Activated naive CD4-positive, alpha-beta T cell treated with anti-CD3 and anti-CD28 coated beads for 36 hours (primary cell): ENCODE measurements around the gene STUB1. TPM values are rescaled to one million over a fixed set of nuclear protein-coding genes. Genes with fewer than 3 reads are reported as not detected.

Source experiments
- CTCF ChIA-PET: fragments of 350-600 bp; sonication (Branson Sonifier 250); formaldehyde crosslinking; loops from one replicate; lab custom pipeline; 2021; ENCODE audit warnings: antibody characterized with exemption; lab: Charles Lee
- DNase-seq: peaks from one replicate; pipeline ENCODE4 v3.0.0-alpha.2; 2020
- H3K27ac Mint-ChIP-seq: one replicate; pipeline ENCODE4 v1.8.0; 2021; ENCODE audit warnings: mild to moderate bottlenecking, mixed read lengths
- H3K27me3 Mint-ChIP-seq: one replicate; pipeline ENCODE4 v1.8.0; 2021; ENCODE audit warnings: low read depth, mixed read lengths
- H3K36me3 Mint-ChIP-seq: one replicate; pipeline ENCODE4 v1.8.0; 2021; ENCODE audit warnings: low read depth, mixed read lengths
- H3K4me1 Mint-ChIP-seq: one replicate; pipeline ENCODE4 v1.8.0; 2021; ENCODE audit warnings: low read depth, mixed read lengths
- H3K4me3 Mint-ChIP-seq: one replicate; pipeline ENCODE4 v1.8.0; 2021; ENCODE audit warnings: mild to moderate bottlenecking, moderate library complexity, mixed read lengths
- H3K9me3 Mint-ChIP-seq: one replicate; pipeline ENCODE4 v1.8.0; 2021; ENCODE audit warnings: mixed read lengths
- intact Hi-C: fragments of 100-400 bp; cut with micrococcal nuclease; formaldehyde crosslinking; loops from one replicate; pipeline ENCODE4 v1.15.1; 2023
- total RNA-seq, 2 experiments: library from RNA; stranded (reverse); gene quantifications; one replicate each; pipeline ENCODE4 v1.2.3, GENCODE V29; 2021

Gene STUB1
- total RNA-seq, 2 experiments from 2014 or later: 40.3 to 44.1 TPM

DNA sequence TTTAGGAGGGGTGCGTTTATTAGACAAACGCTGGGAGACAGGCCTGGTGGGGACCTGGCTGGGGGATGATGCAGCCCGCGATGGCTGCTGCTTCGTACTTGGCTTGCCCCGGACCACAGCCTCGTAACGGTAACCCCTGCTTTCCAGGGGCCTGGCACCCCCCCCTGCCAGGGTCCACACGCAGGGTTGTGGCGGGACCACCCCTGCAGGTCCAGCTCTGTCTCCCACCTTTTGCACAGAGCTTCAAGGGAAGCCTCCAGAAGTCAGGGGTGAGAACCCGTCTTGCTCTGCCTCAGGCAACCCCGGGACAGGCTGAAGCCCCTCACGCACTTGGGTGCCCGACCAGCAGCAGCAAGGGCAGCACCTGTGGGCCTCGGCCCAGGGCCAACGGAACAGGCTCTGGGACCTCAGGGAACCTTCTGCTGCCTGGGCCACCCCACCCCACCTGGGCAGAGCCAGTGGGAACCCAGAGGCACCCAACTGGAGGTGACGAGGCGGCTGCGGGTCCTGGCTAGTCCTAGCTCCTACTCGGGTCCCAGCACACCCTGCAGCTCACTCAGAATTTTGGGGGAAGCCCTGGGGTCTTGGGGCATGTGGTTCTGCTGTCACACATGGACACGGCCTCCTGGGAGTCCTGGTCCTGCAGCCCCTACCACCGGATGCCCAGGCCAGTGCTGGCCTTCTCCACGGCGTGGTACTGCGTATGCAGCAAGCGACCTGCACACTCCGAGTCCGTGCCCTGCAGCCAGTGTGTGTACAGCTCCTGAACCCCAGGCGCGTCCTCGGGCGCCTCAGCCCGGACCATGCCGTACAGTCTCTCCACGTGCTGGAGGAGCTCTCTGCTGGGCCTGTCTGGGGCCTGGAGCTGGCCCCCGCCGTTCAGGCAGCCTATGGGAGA, 49.8 kb downstream of the STUB1 start:
- Mint-ChIP-seq H3K27ac (no peak overlapping the region), H3K4me1 (peaks cover 2% of the 10 kb centered on the region), H3K27me3 (no peaks in the 10 kb centered on the region), H3K9me3 (no peaks in the 10 kb centered on the region), H3K36me3 (peaks cover 5% of the 10 kb centered on the region), H3K4me3 (no peak overlapping the region)
- CTCF ChIA-PET: interaction anchor here (0.7 to 2.2 kb wide), 2 partner anchors 10 to 18 kb away, joined by 3 to 8 read pairs; no protein-coding TSS in a partner anchor
- DNase-seq: no peak
- intact Hi-C loops: no loop called here

DNA sequence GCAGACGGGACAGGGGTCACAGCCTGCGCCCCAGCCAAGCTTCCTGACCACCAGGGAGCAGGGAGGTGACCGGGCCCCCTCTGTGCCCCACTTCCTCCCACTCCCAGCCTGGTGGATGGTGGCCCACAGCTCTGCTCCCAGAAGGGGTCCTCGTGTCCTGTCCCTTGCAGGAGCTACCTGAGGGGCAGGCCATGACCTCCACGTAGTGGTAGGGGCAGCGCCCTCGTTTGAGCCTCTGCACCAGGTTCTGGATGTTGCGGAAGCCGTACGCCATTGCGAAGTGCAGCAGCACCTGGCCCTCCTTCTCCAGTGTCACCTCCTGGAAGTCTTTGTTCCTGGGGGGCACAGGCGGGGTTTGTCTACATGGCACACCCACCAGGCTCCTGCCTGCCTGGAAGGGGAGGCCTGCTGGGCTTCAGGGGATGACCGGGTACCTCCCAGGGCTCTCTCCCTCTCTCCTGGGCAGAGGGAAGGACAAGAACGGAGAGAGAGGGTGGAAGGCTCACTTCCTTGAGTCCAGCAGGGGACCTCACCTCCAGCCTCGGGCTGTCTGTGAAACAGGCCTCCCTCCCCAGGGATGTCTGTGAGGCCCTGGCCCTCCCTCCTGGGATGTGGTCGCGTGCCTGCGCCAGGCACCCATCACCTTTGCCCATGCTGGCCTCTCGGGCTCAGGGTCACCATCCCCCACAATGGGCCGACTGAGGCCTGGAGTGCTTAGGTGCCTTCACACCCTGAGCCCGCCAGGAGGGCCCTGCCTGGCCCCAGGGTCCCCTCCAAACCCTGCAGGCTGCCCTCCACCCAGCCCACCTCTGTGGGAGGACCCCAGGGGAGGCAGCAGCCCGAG, 50.7 kb downstream of the STUB1 start:
- DNase-seq: no peak
- Mint-ChIP-seq H3K9me3 (no peaks in the 10 kb centered on the region), H3K27me3 (no peaks in the 10 kb centered on the region), H3K4me3 (no peak overlapping the region), H3K27ac (no peak overlapping the region), H3K36me3 (peaks cover 5% of the 10 kb centered on the region), H3K4me1 (peaks cover 8% of the 10 kb centered on the region)
- intact Hi-C loops: no loop called here
- CTCF ChIA-PET: interaction anchor here (2.2 kb wide), 1 partner anchor 19 kb away, joined by 8 read pairs; no protein-coding TSS in a partner anchor

- no peak for DNase-seq
- Mint-ChIP-seq H3K4me1 (peaks cover 10% of the 10 kb centered on the region), H3K27ac (no peak overlapping the region), H3K4me3 (no peak overlapping the region), H3K9me3 (no peaks in the 10 kb centered on the region), H3K36me3 (peaks cover 7% of the 10 kb centered on the region), H3K27me3 (no peaks in the 10 kb centered on the region)
- CTCF ChIA-PET: interaction anchor here (0.7 to 2.2 kb wide), 3 partner anchors 8 to 29 kb away, joined by 3 to 8 read pairs (median 3); no protein-coding TSS in a partner anchor
- intact Hi-C loops: no loop called here
Measured at GRCh38 chr16:732332-732731, 52.1 kb downstream of the STUB1 start.

Other genes with a start within 250 kb of the STUB1 start
- 10 to 100 TPM; 54.4 to 56.9 TPM for gene CAPN15, start 152.7 kb upstream of the STUB1 start, total RNA-seq
- gene PRR35, start 120.0 kb upstream of the STUB1 start, total RNA-seq: not detected
- gene NHLRC4, start 113.4 kb upstream of the STUB1 start, total RNA-seq: under 1 TPM; 0.60 to 0.67 TPM
- 10 to 100 TPM; 18.6 to 19.2 TPM for gene PIGQ, start 110.4 kb upstream of the STUB1 start, total RNA-seq
- gene RAB40C, start 90.3 kb upstream of the STUB1 start, total RNA-seq: 1 to 10 TPM; 6.3 to 7.3 TPM
- under 1 TPM; 0.10 to 0.25 TPM for gene WFIKKN1, start 49.4 kb upstream of the STUB1 start, total RNA-seq
- gene METTL26, start 44.1 kb upstream of the STUB1 start, total RNA-seq: 100 to 1,000 TPM; 121 to 122 TPM
- gene MCRIP2, start 38.6 kb upstream of the STUB1 start, total RNA-seq: 10 to 100 TPM; 31.5 to 35.2 TPM
- 10 to 100 TPM; 65.9 to 66.9 TPM for gene WDR90, start 31.0 kb upstream of the STUB1 start, total RNA-seq
- 10 to 100 TPM; 81.9 to 84.0 TPM for gene RHOT2, start 12.3 kb upstream of the STUB1 start, total RNA-seq
- gene RHBDL1, start 4.7 kb upstream of the STUB1 start, total RNA-seq: under 1 TPM; 0.60 to 0.94 TPM
- gene JMJD8, start 3.9 kb downstream of the STUB1 start, total RNA-seq: 10 to 100 TPM; 18.2 to 20.5 TPM
- gene WDR24, start 10.0 kb downstream of the STUB1 start, total RNA-seq: 10 to 100 TPM; 17.4 to 17.7 TPM
- 1 to 10 TPM; 3.7 to 5.7 TPM for gene FBXL16, start 25.4 kb downstream of the STUB1 start, total RNA-seq
- gene METRN, start 34.7 kb downstream of the STUB1 start, total RNA-seq: 10 to 100 TPM in 1 of 2 experiments, 1 to 10 TPM in 1; 8.2 to 11.0 TPM
- 10 to 100 TPM; 21.5 to 24.3 TPM for gene ANTKMT, start 40.7 kb downstream of the STUB1 start, total RNA-seq
- gene CCDC78, start 46.0 kb downstream of the STUB1 start, total RNA-seq: 1 to 10 TPM; 1.2 to 1.3 TPM
- gene HAGHL, start 46.7 kb downstream of the STUB1 start, total RNA-seq: 1 to 10 TPM; 6.5 to 7.7 TPM
- 10 to 100 TPM; 32.7 to 34.3 TPM for gene CIAO3, start 60.6 kb downstream of the STUB1 start, total RNA-seq
- gene MSLN, start 80.3 kb downstream of the STUB1 start, total RNA-seq: not detected
- 1 to 10 TPM; 6.8 to 7.2 TPM for gene RPUSD1, start 108.0 kb downstream of the STUB1 start, total RNA-seq
- gene CHTF18, start 108.2 kb downstream of the STUB1 start, total RNA-seq: 100 to 1,000 TPM; 126 to 127 TPM
- gene GNG13, start 120.3 kb downstream of the STUB1 start, total RNA-seq: not detected